HG02763 (cell line): Measurements from ENCODE around the gene PCDHGA8.
"Not testable (repeated sequence)": the region's sequence is repeated elsewhere in the genome, so short reads cannot be mapped to it uniquely, and the experiment has no call there.

Experiments used
- ATAC-seq: cut with Tn5 transposase; IDR thresholded peaks from one replicate; pipeline ENCODE4 v1.9.1; 2021; ENCODE audit warnings: mild to moderate bottlenecking, moderate library complexity; ENCODE audit not compliant: unreplicated experiment

Gene PCDHGA8

GRCh38 chr5:141430332-141431113, 38.1 kb downstream of the PCDHGA8 start, which contains the start of gene PCDHGA12:
TSS of gene PCDHGA12 (plus strand) at chr5:141430507. CDS start at chr5:141430760, 253 bp downstream.
- ATAC-seq, result peak; percentile 89

DNA sequence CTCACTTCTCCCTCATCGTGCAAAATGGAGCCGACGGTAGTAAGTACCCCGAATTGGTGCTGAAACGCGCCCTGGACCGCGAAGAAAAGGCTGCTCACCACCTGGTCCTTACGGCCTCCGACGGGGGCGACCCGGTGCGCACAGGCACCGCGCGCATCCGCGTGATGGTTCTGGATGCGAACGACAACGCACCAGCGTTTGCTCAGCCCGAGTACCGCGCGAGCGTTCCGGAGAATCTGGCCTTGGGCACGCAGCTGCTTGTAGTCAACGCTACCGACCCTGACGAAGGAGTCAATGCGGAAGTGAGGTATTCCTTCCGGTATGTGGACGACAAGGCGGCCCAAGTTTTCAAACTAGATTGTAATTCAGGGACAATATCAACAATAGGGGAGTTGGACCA, 38.9 kb downstream of the PCDHGA8 start:
- peak; percentile 40 for ATAC-seq

- ATAC-seq, result not testable (repeated sequence)
Measured at GRCh38 chr5:141432308-141432707, 39.9 kb downstream of the PCDHGA8 start.

GRCh38 chr5:141432726-141433125, 40.3 kb downstream of the PCDHGA8 start:
- ATAC-seq, result not testable (repeated sequence)

- no peak for ATAC-seq
Measured at GRCh38 chr5:141434006-141434405, 41.6 kb downstream of the PCDHGA8 start.

- no peak for ATAC-seq
Measured at GRCh38 chr5:141437221-141437620, 44.8 kb downstream of the PCDHGA8 start.

GRCh38 chr5:141439411-141440141, 47.1 kb downstream of the PCDHGA8 start:
- no peak for ATAC-seq

GRCh38 chr5:141440341-141440740, 47.9 kb downstream of the PCDHGA8 start:
- ATAC-seq, result no peak

GRCh38 chr5:141441571-141442170, 49.2 kb downstream of the PCDHGA8 start:
- no peak for ATAC-seq
